HG02943 (cell line): Measurements from ENCODE around the gene ZMYM2.
"Not testable (repeated sequence)": the region's sequence is repeated elsewhere in the genome, so short reads cannot be mapped to it uniquely, and the experiment has no call there.

Experiments used
- ATAC-seq: cut with Tn5 transposase; IDR thresholded peaks from one replicate; pipeline ENCODE4 v1.9.1; 2021; ENCODE audit warnings: mild to moderate bottlenecking, low read depth, moderate library complexity; ENCODE audit not compliant: unreplicated experiment

ZMYM2 gene

GRCh38 chr13:19958155-19959111 is at the start of gene ZMYM2:
Gene ZMYM2 (plus strand): TSS chr13:19958727. CDS start chr13:19993073, 34,346 bp downstream.
- ATAC-seq, result peak; percentile 74

GRCh38 chr13:19910336-19911072 is 48.0 kb upstream of the ZMYM2 start:
- no peak for ATAC-seq

- no peak for ATAC-seq
These were observed 31.3 kb upstream of the ZMYM2 start for GRCh38 chr13:19927117-19927748.

GRCh38 chr13:19940106-19940505 is 18.4 kb upstream of the ZMYM2 start:
- ATAC-seq, result no peak

- ATAC-seq, result no peak
These were observed 8.2 kb upstream of the ZMYM2 start for GRCh38 chr13:19950374-19950773.

GRCh38 chr13:19952850-19953249 is 5.7 kb upstream of the ZMYM2 start:
- ATAC-seq, result no peak

GRCh38 chr13:19955873-19956559 is 2.5 kb upstream of the ZMYM2 start:
- no peak for ATAC-seq

- peak; percentile 10 for ATAC-seq
These were observed 990 bp upstream of the ZMYM2 start for GRCh38 chr13:19957320-19958154.

- peak; percentile 17 for ATAC-seq
These were observed 759 bp downstream of the ZMYM2 start for GRCh38 chr13:19959141-19959830.

GRCh38 chr13:19959831-19960652 is 1.5 kb downstream of the ZMYM2 start:
- ATAC-seq, result peak; percentile 35

GRCh38 chr13:19960653-19960976 is 2.1 kb downstream of the ZMYM2 start:
- ATAC-seq, result no peak

GRCh38 chr13:19961489-19961888 is 3.0 kb downstream of the ZMYM2 start:
- no peak for ATAC-seq

GRCh38 chr13:19961924-19962323 is 3.4 kb downstream of the ZMYM2 start:
- ATAC-seq, result no peak

GRCh38 chr13:19962894-19963293 is 4.4 kb downstream of the ZMYM2 start:
- no peak for ATAC-seq

- no peak for ATAC-seq
These were observed 9.1 kb downstream of the ZMYM2 start for GRCh38 chr13:19967621-19968020.

GRCh38 chr13:19974498-19975009 is 16.0 kb downstream of the ZMYM2 start:
- ATAC-seq, result not testable (repeated sequence)

GRCh38 chr13:19978831-19979437 is 20.4 kb downstream of the ZMYM2 start:
- no peak for ATAC-seq
